ENCODE results near the gene MAP3K5. TPM values are rescaled to one million over a fixed set of nuclear protein-coding genes. Genes with fewer than 3 reads are reported as not detected.

Gene MAP3K5
- total RNA-seq, 1 experiment from 2014 or later: 1.3 TPM

DNA sequence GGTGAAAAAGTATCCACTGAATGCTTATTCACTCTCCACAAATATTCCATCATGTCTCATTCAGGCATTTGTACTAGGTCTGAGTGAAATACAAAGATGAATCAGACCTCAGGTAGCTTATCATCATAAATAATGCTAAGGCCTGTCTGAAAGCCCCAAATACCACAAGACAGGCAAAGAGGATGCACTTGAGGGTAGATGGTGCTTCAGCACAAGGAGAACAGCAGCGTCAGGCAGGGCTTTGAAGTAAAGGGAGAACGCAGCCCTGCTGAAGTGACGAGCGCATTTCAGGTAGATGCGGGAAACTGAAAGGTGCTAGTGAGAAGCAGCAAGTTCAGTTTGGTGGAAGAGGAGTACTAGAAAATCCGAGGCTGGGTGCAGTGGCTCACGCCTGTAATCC, 38.7 kb downstream of the MAP3K5 start:
- DNase-seq: no peak
- Histone ChIP-seq H3K4me3 (ENCODE audit: insufficient read depth, low read depth, low read length) (no peak overlapping the region), H3K27me3 (ENCODE audit: control insufficient read depth, insufficient read depth, low read length) (no peaks in the 10 kb centered on the region), H3K36me3 (replicated peaks; ENCODE audit: control insufficient read depth, insufficient read depth, low read length) (no peaks in the 10 kb centered on the region)

DNA sequence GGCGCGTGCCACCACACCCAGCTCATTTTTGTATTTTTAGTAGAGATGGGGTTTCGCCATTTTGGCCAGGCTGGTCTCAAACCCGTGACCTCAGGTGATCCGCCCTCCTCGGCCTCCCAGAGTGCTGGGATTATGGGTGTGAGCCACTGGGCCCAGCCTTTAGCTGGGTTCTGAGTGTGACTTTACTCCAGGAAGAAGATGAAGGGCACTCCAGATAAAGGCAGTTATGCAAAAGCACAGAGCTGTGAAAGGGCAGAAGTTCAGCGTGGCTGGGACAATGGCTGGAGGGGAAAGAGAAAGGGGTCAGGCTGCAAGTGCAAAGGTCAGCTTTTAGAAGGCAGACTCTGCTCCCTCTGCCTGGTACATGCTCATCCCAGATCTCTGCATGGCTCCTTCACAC, 39.7 kb downstream of the MAP3K5 start:
- DNase-seq: no peak
- no peaks in the 10 kb centered on the region for H3K27me3 ChIP-seq (ENCODE audit: control insufficient read depth, insufficient read depth, low read length)
- H3K36me3 ChIP-seq (replicated peaks; ENCODE audit: control insufficient read depth, insufficient read depth, low read length): no peaks in the 10 kb centered on the region
- H3K4me3 ChIP-seq (ENCODE audit: insufficient read depth, low read depth, low read length): no peak overlapping the region

- no peak overlapping the region for H3K4me3 ChIP-seq (ENCODE audit: insufficient read depth, low read depth, low read length)
- no peaks in the 10 kb centered on the region for H3K27me3 ChIP-seq (ENCODE audit: control insufficient read depth, insufficient read depth, low read length)
- no peak for DNase-seq
- H3K36me3 ChIP-seq (replicated peaks; ENCODE audit: control insufficient read depth, insufficient read depth, low read length): no peaks in the 10 kb centered on the region
These were observed 40.3 kb downstream of the MAP3K5 start for GRCh38 chr6:136751991-136752390.

GRCh38 chr6:136751522-136751956, 40.7 kb downstream of the MAP3K5 start:
- Histone ChIP-seq H3K36me3 (replicated peaks; ENCODE audit: control insufficient read depth, insufficient read depth, low read length) (no peaks in the 10 kb centered on the region), H3K4me3 (ENCODE audit: insufficient read depth, low read depth, low read length) (no peak overlapping the region), H3K27me3 (ENCODE audit: control insufficient read depth, insufficient read depth, low read length) (no peaks in the 10 kb centered on the region)
- no peak for DNase-seq

- DNase-seq: no peak
- Histone ChIP-seq H3K27me3 (ENCODE audit: control insufficient read depth, insufficient read depth, low read length) (no peaks in the 10 kb centered on the region), H3K4me3 (ENCODE audit: insufficient read depth, low read depth, low read length) (no peak overlapping the region), H3K36me3 (replicated peaks; ENCODE audit: control insufficient read depth, insufficient read depth, low read length) (no peaks in the 10 kb centered on the region)
These were observed 41.4 kb downstream of the MAP3K5 start for GRCh38 chr6:136750696-136751521.

DNA sequence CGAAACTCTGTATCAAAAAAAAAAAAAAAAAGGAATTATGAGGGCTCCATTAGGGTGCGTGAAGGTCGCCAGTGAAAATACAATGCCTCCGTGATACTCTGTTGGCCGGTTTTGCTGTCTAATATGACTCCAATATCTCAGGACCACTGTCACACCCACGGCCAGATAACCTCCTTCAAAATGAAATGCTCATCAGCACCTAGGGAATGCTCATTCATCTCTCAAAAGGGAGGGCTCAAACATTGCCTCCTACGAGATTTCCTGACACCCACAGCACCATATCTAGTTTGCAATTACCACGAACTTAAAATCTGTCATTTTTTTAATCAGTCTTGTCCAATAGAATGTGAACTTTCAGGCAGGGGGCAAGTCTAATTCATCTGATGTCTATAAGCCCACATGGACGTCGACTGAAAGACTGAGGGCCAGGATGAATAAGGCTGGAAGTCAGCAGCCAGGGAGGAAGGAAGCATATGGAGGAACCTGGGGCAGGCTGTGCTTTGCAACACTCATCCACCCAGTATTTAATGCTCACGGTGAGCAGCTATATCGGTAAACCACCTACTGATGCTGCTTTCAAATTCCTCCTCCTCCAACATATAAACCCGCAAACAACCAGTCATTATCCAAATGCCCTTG, 42.8 kb downstream of the MAP3K5 start:
- no peaks in the 10 kb centered on the region for H3K27me3 ChIP-seq (ENCODE audit: control insufficient read depth, insufficient read depth, low read length)
- no peak overlapping the region for H3K4me3 ChIP-seq (ENCODE audit: insufficient read depth, low read depth, low read length)
- H3K36me3 ChIP-seq (replicated peaks; ENCODE audit: control insufficient read depth, insufficient read depth, low read length): no peaks in the 10 kb centered on the region
- no peak for DNase-seq

DNA sequence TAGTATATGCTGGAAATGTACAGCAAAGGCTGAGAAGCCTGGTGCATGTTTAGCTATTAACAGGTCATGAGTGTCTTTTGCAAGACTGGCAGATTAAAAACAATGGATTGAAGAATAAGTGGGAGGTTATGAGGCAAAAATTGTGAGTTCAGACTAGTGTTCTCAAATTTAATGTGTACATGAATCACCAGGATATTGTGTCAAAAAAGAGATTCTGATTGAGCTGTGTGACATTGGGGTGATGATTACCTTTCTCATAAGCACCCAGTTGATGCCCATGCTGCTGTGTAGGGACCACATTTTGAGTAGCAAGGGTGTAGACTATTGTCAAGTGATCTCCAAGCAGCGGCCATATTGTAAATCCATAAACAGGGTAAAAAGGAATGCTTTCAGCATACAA, 44.8 kb downstream of the MAP3K5 start:
- no peak for DNase-seq
- H3K36me3 ChIP-seq (replicated peaks; ENCODE audit: control insufficient read depth, insufficient read depth, low read length): no peaks in the 10 kb centered on the region
- H3K4me3 ChIP-seq (ENCODE audit: insufficient read depth, low read depth, low read length): no peak overlapping the region
- H3K27me3 ChIP-seq (ENCODE audit: control insufficient read depth, insufficient read depth, low read length): no peaks in the 10 kb centered on the region

- no peak for DNase-seq
- Histone ChIP-seq H3K36me3 (replicated peaks; ENCODE audit: control insufficient read depth, insufficient read depth, low read length) (no peaks in the 10 kb centered on the region), H3K27me3 (ENCODE audit: control insufficient read depth, insufficient read depth, low read length) (no peaks in the 10 kb centered on the region), H3K4me3 (ENCODE audit: insufficient read depth, low read depth, low read length) (no peak overlapping the region)
These were observed 47.0 kb downstream of the MAP3K5 start for GRCh38 chr6:136745300-136745699.

- DNase-seq: no peak
- no peak overlapping the region for H3K4me3 ChIP-seq (ENCODE audit: insufficient read depth, low read depth, low read length)
- no peaks in the 10 kb centered on the region for H3K27me3 ChIP-seq (ENCODE audit: control insufficient read depth, insufficient read depth, low read length)
- no peaks in the 10 kb centered on the region for H3K36me3 ChIP-seq (replicated peaks; ENCODE audit: control insufficient read depth, insufficient read depth, low read length)
These were observed 47.4 kb downstream of the MAP3K5 start for GRCh38 chr6:136744889-136745288.

GRCh38 chr6:136742125-136742524, 50.2 kb downstream of the MAP3K5 start:
- H3K36me3 ChIP-seq (replicated peaks; ENCODE audit: control insufficient read depth, insufficient read depth, low read length): no peaks in the 10 kb centered on the region

GRCh38 chr6:136740050-136740974, 52.0 kb downstream of the MAP3K5 start:
- no peaks in the 10 kb centered on the region for H3K27me3 ChIP-seq (ENCODE audit: control insufficient read depth, insufficient read depth, low read length)
- DNase-seq: no peak
- H3K4me3 ChIP-seq (ENCODE audit: insufficient read depth, low read depth, low read length): no peak overlapping the region
- H3K36me3 ChIP-seq (replicated peaks; ENCODE audit: control insufficient read depth, insufficient read depth, low read length): no peaks in the 10 kb centered on the region

More at GRCh38 chr6:136742125-136742524, 50.2 kb downstream of the MAP3K5 start:
- no peak overlapping the region for H3K4me3 ChIP-seq (ENCODE audit: insufficient read depth, low read depth, low read length)
- no peak for DNase-seq
- no peaks in the 10 kb centered on the region for H3K27me3 ChIP-seq (ENCODE audit: control insufficient read depth, insufficient read depth, low read length)

GRCh38 chr6:136739501-136739900, 52.8 kb downstream of the MAP3K5 start:
- DNase-seq: no peak
- Histone ChIP-seq H3K36me3 (replicated peaks; ENCODE audit: control insufficient read depth, insufficient read depth, low read length) (no peaks in the 10 kb centered on the region), H3K4me3 (ENCODE audit: insufficient read depth, low read depth, low read length) (no peak overlapping the region), H3K27me3 (ENCODE audit: control insufficient read depth, insufficient read depth, low read length) (no peaks in the 10 kb centered on the region)

GRCh38 chr6:136739071-136739470, 53.2 kb downstream of the MAP3K5 start:
- Histone ChIP-seq H3K27me3 (ENCODE audit: control insufficient read depth, insufficient read depth, low read length) (no peaks in the 10 kb centered on the region), H3K36me3 (replicated peaks; ENCODE audit: control insufficient read depth, insufficient read depth, low read length) (no peaks in the 10 kb centered on the region), H3K4me3 (ENCODE audit: insufficient read depth, low read depth, low read length) (no peak overlapping the region)
- DNase-seq: no peak

- H3K4me3 ChIP-seq (ENCODE audit: insufficient read depth, low read depth, low read length): no peak overlapping the region
- H3K36me3 ChIP-seq (replicated peaks; ENCODE audit: control insufficient read depth, insufficient read depth, low read length): no peaks in the 10 kb centered on the region
- no peaks in the 10 kb centered on the region for H3K27me3 ChIP-seq (ENCODE audit: control insufficient read depth, insufficient read depth, low read length)
- DNase-seq: no peak
These were observed 53.6 kb downstream of the MAP3K5 start for GRCh38 chr6:136738692-136739057.

All from H7 (cell line).